SU-DHL-6 (cell line): ENCODE data around the gene FMN1.

Experiments used
- H2AFZ ChIP-seq: fragments of 200-600 bp; sonication (generic); 2 replicates; pipeline ENCODE4 v1.6.1; 2014; ENCODE audit warnings: low read depth, mild to moderate bottlenecking, moderate library complexity, mixed read lengths, antibody characterized with exemption, low read length; ENCODE audit not compliant: severe bottlenecking
- H3F3A ChIP-seq: fragments of 200-600 bp; shearing (Covaris generic); 2 replicates; pipeline ENCODE4 v1.6.0; 2016; ENCODE audit warnings: antibody characterized with exemption, mild to moderate bottlenecking; ENCODE audit not compliant: insufficient read depth
- H3K27ac ChIP-seq: fragments of 200-600 bp; sonication (generic); 2 replicates; pipeline ENCODE4 v1.5.1; 2016; ENCODE audit warnings: low read depth, mild to moderate bottlenecking, low read length, moderate library complexity, mixed read lengths
- H3K27me3 ChIP-seq: fragments of 200-600 bp; sonication (generic), shearing (Covaris generic); 2 replicates; pipeline ENCODE4 v1.6.0; 2014; ENCODE audit warnings: mild to moderate bottlenecking, low read length
- H3K36me3 ChIP-seq: fragments of 200-600 bp; sonication (generic); 2 replicates; pipeline ENCODE4 v1.6.1; 2014; ENCODE audit warnings: mild to moderate bottlenecking, low read length, mixed read lengths
- H3K4me2 ChIP-seq: fragments of 300-600, 200-600 bp; shearing (Covaris generic), sonication (generic); 2 replicates; pipeline ENCODE4 v1.6.0; 2014; ENCODE audit warnings: low read length, low read depth, mild to moderate bottlenecking; ENCODE audit not compliant: poor library complexity, severe bottlenecking
- H3K4me3 ChIP-seq: fragments of 200-600 bp; sonication (generic); 2 replicates; pipeline ENCODE4 v1.5.1; 2014; ENCODE audit warnings: antibody characterized with exemption, low read length, mild to moderate bottlenecking, mixed read lengths; ENCODE audit not compliant: insufficient read depth, poor library complexity, severe bottlenecking
- H3K79me2 ChIP-seq: fragments of 200-600 bp; sonication (generic); 2 replicates; pipeline ENCODE4 v1.6.1; 2014; ENCODE audit warnings: mild to moderate bottlenecking, low read length, moderate library complexity; ENCODE audit not compliant: insufficient read depth
- H3K9ac ChIP-seq: fragments of 200-600 bp; sonication (generic); 2 replicates; pipeline ENCODE4 v1.7.0; 2014; ENCODE audit warnings: mild to moderate bottlenecking, low read length
- H3K9me2 ChIP-seq: fragments of 200-600 bp; sonication (generic); replicated peaks from 2 replicates; pipeline ENCODE4 v1.6.1; 2014; ENCODE audit warnings: low read length; ENCODE audit not compliant: insufficient read depth
- H3K9me3 ChIP-seq: fragments of 200-600 bp; sonication (generic); 2 replicates; pipeline ENCODE4 v1.6.1; 2014; ENCODE audit warnings: low read length, mixed read lengths; ENCODE audit not compliant: insufficient read depth
- H4K20me1 ChIP-seq: fragments of 200-600 bp; sonication (generic); 2 replicates; pipeline ENCODE4 v1.6.1; 2014; ENCODE audit warnings: low read depth, mild to moderate bottlenecking, antibody characterized with exemption, low read length, moderate library complexity, mixed read lengths
- CTCF ChIP-seq: fragments of 200-600 bp; sonication (generic); IDR thresholded peaks from one replicate; pipeline ENCODE4 v1.5.1; 2017; ENCODE audit warnings: antibody characterized with exemption, mild to moderate bottlenecking, low read length, moderate library complexity; ENCODE audit not compliant: insufficient read depth, poor library complexity, severe bottlenecking
- EZH2phosphoT487 ChIP-seq: fragments of 200-600 bp; sonication (generic), shearing (Covaris generic); conservative IDR thresholded peaks from 2 replicates; pipeline ENCODE4 v1.6.1; 2018; ENCODE audit warnings: mild to moderate bottlenecking, antibody characterized with exemption, low read length, moderate library complexity, mixed read lengths

FMN1 gene

GRCh38 chr15:32834156-32834555 lies 360.4 kb downstream of the FMN1 start:
- Histone ChIP-seq H4K20me1 (no peaks in the 10 kb centered on the region), H3F3A (no peaks in the 10 kb centered on the region), H3K4me3 (no peak overlapping the region), H3K9me2 (no peaks in the 10 kb centered on the region), H3K27me3 (no peaks in the 10 kb centered on the region), H3K27ac (no peak overlapping the region), H3K9ac (no peak overlapping the region), H2AFZ (no peak overlapping the region), H3K79me2 (no peaks in the 10 kb centered on the region), H3K36me3 (no peaks in the 10 kb centered on the region), H3K4me2 (no peak overlapping the region), H3K9me3 (no peaks in the 10 kb centered on the region)
- TF ChIP-seq CTCF, result no peak
- TF ChIP-seq EZH2phosphoT487, result no peak

- no peak overlapping the region for H3K4me2 ChIP-seq
- no peak for TF ChIP-seq EZH2phosphoT487
- no peak for TF ChIP-seq CTCF
- H3K27ac ChIP-seq, result no peak overlapping the region
- no peak overlapping the region for H2AFZ ChIP-seq
- H3K4me3 ChIP-seq, result no peak overlapping the region
- no peaks in the 10 kb centered on the region for H4K20me1 ChIP-seq
- H3K9me2 ChIP-seq, result no peaks in the 10 kb centered on the region
- no peaks in the 10 kb centered on the region for H3K9me3 ChIP-seq
- no peaks in the 10 kb centered on the region for H3K36me3 ChIP-seq
- H3F3A ChIP-seq, result no peaks in the 10 kb centered on the region
- no peaks in the 10 kb centered on the region for H3K27me3 ChIP-seq
- no peak overlapping the region for H3K9ac ChIP-seq
- no peaks in the 10 kb centered on the region for H3K79me2 ChIP-seq
These were observed 361.1 kb downstream of the FMN1 start for GRCh38 chr15:32833379-32833821.

GRCh38 chr15:32831485-32831884 lies 363.0 kb downstream of the FMN1 start:
- no peak for TF ChIP-seq CTCF
- TF ChIP-seq EZH2phosphoT487, result no peak
- no peaks in the 10 kb centered on the region for H3F3A ChIP-seq
- H3K27ac ChIP-seq, result no peak overlapping the region
- H3K9ac ChIP-seq, result no peak overlapping the region
- H2AFZ ChIP-seq, result no peak overlapping the region
- H3K36me3 ChIP-seq, result no peaks in the 10 kb centered on the region
- H4K20me1 ChIP-seq, result no peaks in the 10 kb centered on the region
- H3K4me2 ChIP-seq, result no peak overlapping the region
- no peaks in the 10 kb centered on the region for H3K9me3 ChIP-seq
- H3K4me3 ChIP-seq, result no peak overlapping the region
- H3K9me2 ChIP-seq, result no peaks in the 10 kb centered on the region
- H3K27me3 ChIP-seq, result no peaks in the 10 kb centered on the region
- H3K79me2 ChIP-seq, result no peaks in the 10 kb centered on the region
